ENCODE measurements around the gene TCN2.

DNA sequence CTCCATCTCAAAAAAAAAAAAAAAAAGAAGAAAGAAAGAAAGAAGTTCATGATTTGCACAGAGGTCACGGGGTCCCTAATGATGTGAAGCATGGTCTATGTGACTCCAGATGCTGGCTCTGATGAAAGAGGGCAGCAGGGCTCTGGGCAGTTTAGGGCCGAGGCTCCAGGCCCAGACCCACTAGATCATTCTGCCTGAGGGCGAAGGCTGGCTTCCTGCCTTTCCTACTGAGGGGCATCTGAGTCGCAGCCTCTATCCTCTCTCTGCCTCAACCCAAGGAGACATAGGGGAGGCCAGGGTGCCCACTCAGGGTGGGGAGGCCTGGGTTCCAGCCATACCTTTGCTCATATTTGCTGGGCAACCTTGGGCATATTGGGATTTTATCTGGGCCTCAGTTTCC, 33.4 kb downstream of the TCN2 start:
- TF ChIP-seq, protein P1, sequence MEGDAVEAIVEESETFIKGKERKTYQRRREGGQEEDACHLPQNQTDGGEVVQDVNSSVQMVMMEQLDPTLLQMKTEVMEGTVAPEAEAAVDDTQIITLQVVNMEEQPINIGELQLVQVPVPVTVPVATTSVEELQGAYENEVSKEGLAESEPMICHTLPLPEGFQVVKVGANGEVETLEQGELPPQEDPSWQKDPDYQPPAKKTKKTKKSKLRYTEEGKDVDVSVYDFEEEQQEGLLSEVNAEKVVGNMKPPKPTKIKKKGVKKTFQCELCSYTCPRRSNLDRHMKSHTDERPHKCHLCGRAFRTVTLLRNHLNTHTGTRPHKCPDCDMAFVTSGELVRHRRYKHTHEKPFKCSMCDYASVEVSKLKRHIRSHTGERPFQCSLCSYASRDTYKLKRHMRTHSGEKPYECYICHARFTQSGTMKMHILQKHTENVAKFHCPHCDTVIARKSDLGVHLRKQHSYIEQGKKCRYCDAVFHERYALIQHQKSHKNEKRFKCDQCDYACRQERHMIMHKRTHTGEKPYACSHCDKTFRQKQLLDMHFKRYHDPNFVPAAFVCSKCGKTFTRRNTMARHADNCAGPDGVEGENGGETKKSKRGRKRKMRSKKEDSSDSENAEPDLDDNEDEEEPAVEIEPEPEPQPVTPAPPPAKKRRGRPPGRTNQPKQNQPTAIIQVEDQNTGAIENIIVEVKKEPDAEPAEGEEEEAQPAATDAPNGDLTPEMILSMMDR (conservative IDR thresholded peaks at IDR 0.05; ENCODE audit: low read depth, low read length), result no peak
- TF ChIP-seq CEBPB (IDR thresholded peaks at IDR 0.05; ENCODE audit: low read depth, low read length) (no peak), BHLHE40 (IDR thresholded peaks at IDR 0.05; ENCODE audit: low read depth, low read length) (no peak), POLR2A (IDR thresholded peaks at IDR 0.05; ENCODE audit: low read depth, low read length) (no peak), RFX5 (IDR thresholded peaks at IDR 0.05; ENCODE audit: low read depth, low read length) (no peak), RAD21 (IDR thresholded peaks at IDR 0.05; ENCODE audit: low read length) (no peak), CHD1 (IDR thresholded peaks at IDR 0.05; ENCODE audit: low read depth, low read length) (no peak), MAZ (IDR thresholded peaks at IDR 0.05; ENCODE audit: borderline replicate concordance, low read depth, low read length) (no peak)
